OCI-LY1 (cell line): ENCODE measurements around the gene GALNT13.

Source experiments
- H2AFZ ChIP-seq: fragments of 200-600 bp; sonication (generic), shearing (Covaris generic); 2 replicates; pipeline ENCODE4 v1.6.0; 2014; ENCODE audit warnings: antibody characterized with exemption, mild to moderate bottlenecking, low read length
- H3F3A ChIP-seq: fragments of 200-600 bp; sonication (generic), shearing (Covaris generic); 2 replicates; pipeline ENCODE4 v1.6.0; 2014; ENCODE audit warnings: mild to moderate bottlenecking, antibody characterized with exemption, low read length, moderate library complexity; ENCODE audit not compliant: insufficient read depth
- H3K27ac ChIP-seq: fragments of 200-600 bp; sonication (generic); 2 replicates; pipeline ENCODE4 v1.5.1; 2014; ENCODE audit warnings: low read length, mixed run types, mild to moderate bottlenecking, low read depth; ENCODE audit not compliant: poor library complexity, severe bottlenecking
- H3K27me3 ChIP-seq: fragments of 200-600 bp; sonication (generic); 2 replicates; pipeline ENCODE4 v1.6.0; 2014; ENCODE audit warnings: antibody characterized with exemption, mild to moderate bottlenecking, low read length, moderate library complexity; ENCODE audit not compliant: insufficient read depth
- H3K36me3 ChIP-seq: fragments of 200-600 bp; sonication (generic); 2 replicates; pipeline ENCODE4 v1.6.1; 2014; ENCODE audit warnings: mild to moderate bottlenecking, antibody characterized with exemption, low read length, moderate library complexity, mixed read lengths; ENCODE audit not compliant: insufficient read depth
- H3K4me1 ChIP-seq: fragments of 200-600 bp; sonication (generic); 2 replicates; pipeline ENCODE4 v1.5.1; 2014; ENCODE audit warnings: mild to moderate bottlenecking, low read length, moderate library complexity; ENCODE audit not compliant: insufficient read depth, severe bottlenecking
- H3K4me2 ChIP-seq: fragments of 200-600 bp; sonication (generic), shearing (Covaris generic); 2 replicates; pipeline ENCODE4 v1.6.1; 2014; ENCODE audit warnings: low read length
- H3K4me3 ChIP-seq: fragments of 200-600 bp; sonication (generic); 2 replicates; pipeline ENCODE4 v1.5.1; 2014; ENCODE audit warnings: low read length, low read depth, mild to moderate bottlenecking, mixed read lengths; ENCODE audit not compliant: poor library complexity, severe bottlenecking
- H3K79me2 ChIP-seq: fragments of 200-600 bp; shearing (Covaris generic); 2 replicates; pipeline ENCODE4 v1.6.1; 2016; ENCODE audit warnings: mixed run types, low read length, mixed read lengths; ENCODE audit not compliant: insufficient read depth
- H3K9ac ChIP-seq: fragments of 200-600 bp; sonication (generic), shearing (Covaris generic); 2 replicates; pipeline ENCODE4 v1.6.1; 2014; ENCODE audit warnings: mild to moderate bottlenecking, low read length, mixed read lengths
- H3K9me2 ChIP-seq: fragments of 200-600 bp; sonication (generic), shearing (Covaris generic); 2 replicates; pipeline ENCODE4 v1.6.1; 2014; ENCODE audit warnings: low read depth, mild to moderate bottlenecking, low read length, mixed read lengths
- H3K9me3 ChIP-seq: fragments of 200-600 bp; shearing (Covaris generic); 2 replicates; pipeline ENCODE4 v1.6.1; 2014; ENCODE audit warnings: low read length, mixed read lengths
- H4K20me1 ChIP-seq: fragments of 200-600 bp; sonication (generic), shearing (Covaris generic); 2 replicates; pipeline ENCODE4 v1.6.0; 2016; ENCODE audit warnings: mild to moderate bottlenecking, low read length; ENCODE audit not compliant: insufficient read depth
- CTCF ChIP-seq: fragments of 200-600 bp; sonication (generic), shearing (Covaris generic); IDR thresholded peaks from 2 replicates; pipeline ENCODE4 v1.5.1; 2017; ENCODE audit warnings: mild to moderate bottlenecking, antibody characterized with exemption, low read length, moderate library complexity, mixed read lengths
- EZH2 ChIP-seq: fragments of 200-600 bp; sonication (generic), shearing (Covaris generic); IDR thresholded peaks from 2 replicates; pipeline ENCODE4 v1.8.0; 2017; ENCODE audit warnings: borderline replicate concordance, mixed run types, mild to moderate bottlenecking, antibody characterized with exemption, low read length, moderate library complexity, mixed read lengths

Gene GALNT13

DNA sequence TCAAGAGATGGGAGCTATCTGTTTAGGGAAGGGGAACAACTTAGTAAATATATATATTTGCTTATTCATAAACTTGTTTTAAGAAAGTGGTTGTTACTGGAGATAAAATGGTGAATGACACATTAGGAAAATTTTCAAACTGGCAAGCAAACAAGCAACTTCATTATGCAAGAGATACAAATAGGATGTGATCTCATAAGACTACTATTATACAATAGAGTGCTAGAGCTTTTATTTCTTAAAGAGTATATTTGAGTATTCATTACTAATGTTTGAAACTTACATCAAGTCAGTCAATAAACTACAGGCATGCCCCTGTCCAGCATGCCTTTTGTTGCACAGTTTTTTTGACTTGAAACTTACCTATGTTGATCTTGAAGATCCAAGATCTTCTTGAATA, 471.6 kb downstream of the GALNT13 start:
- Histone ChIP-seq H3K9me2 (no peaks in the 10 kb centered on the region), H3F3A (no peaks in the 10 kb centered on the region), H3K9me3 (no peaks in the 10 kb centered on the region), H3K9ac (no peak overlapping the region), H4K20me1 (no peaks in the 10 kb centered on the region), H3K4me3 (no peak overlapping the region), H3K4me2 (no peak overlapping the region), H2AFZ (no peak overlapping the region), H3K27me3 (no peaks in the 10 kb centered on the region), H3K4me1 (no peaks in the 10 kb centered on the region), H3K36me3 (no peaks in the 10 kb centered on the region), H3K27ac (no peak overlapping the region), H3K79me2 (no peaks in the 10 kb centered on the region)
- TF ChIP-seq EZH2: no peak
- TF ChIP-seq CTCF: no peak

GRCh38 chr2:154350911-154351310, 479.2 kb downstream of the GALNT13 start:
- Histone ChIP-seq H3K9me2 (no peaks in the 10 kb centered on the region), H3K9ac (no peak overlapping the region), H4K20me1 (no peaks in the 10 kb centered on the region), H3F3A (no peaks in the 10 kb centered on the region), H3K4me1 (no peaks in the 10 kb centered on the region), H3K36me3 (no peaks in the 10 kb centered on the region), H3K4me2 (no peak overlapping the region), H3K9me3 (no peaks in the 10 kb centered on the region), H2AFZ (no peak overlapping the region), H3K27me3 (no peaks in the 10 kb centered on the region), H3K27ac (no peak overlapping the region), H3K4me3 (no peak overlapping the region), H3K79me2 (no peaks in the 10 kb centered on the region)
- TF ChIP-seq EZH2: no peak
- no peak for TF ChIP-seq CTCF

GRCh38 chr2:154361276-154361675, 489.6 kb downstream of the GALNT13 start:
- Histone ChIP-seq H3K4me3 (no peak overlapping the region), H3K9me2 (no peaks in the 10 kb centered on the region), H3K36me3 (no peaks in the 10 kb centered on the region), H3K27me3 (no peaks in the 10 kb centered on the region), H3K27ac (no peak overlapping the region), H3K79me2 (no peaks in the 10 kb centered on the region), H3K4me1 (no peaks in the 10 kb centered on the region), H3K4me2 (no peak overlapping the region), H3F3A (no peaks in the 10 kb centered on the region), H3K9ac (no peak overlapping the region), H2AFZ (no peak overlapping the region), H4K20me1 (no peaks in the 10 kb centered on the region), H3K9me3 (no peaks in the 10 kb centered on the region)
- TF ChIP-seq CTCF: no peak
- no peak for TF ChIP-seq EZH2
